GM23338 (cell line): ENCODE measurements around the gene ADAMTSL2. TPM values are rescaled to one million over a fixed set of nuclear protein-coding genes. Genes with fewer than 3 reads are reported as not detected.

ENCODE experiments used
- ATAC-seq: fragments of 200-7000 bp; cut with Tn5 transposase; 3 replicates; pipeline ENCODE4 v1.9.1; 2020
- DNase-seq: peaks from one replicate; pipeline ENCODE4 v3.0.0-alpha.2; 2015; ENCODE audit warnings: low spot score
- H2AFZ ChIP-seq: fragments of 200-600 bp; sonication (generic); 2 replicates; pipeline ENCODE4 v1.8.0; 2016; ENCODE audit warnings: antibody characterized with exemption, mild to moderate bottlenecking, moderate library complexity
- H3F3A ChIP-seq: fragments of 200-600 bp; sonication (generic); replicated peaks from 2 replicates; pipeline ENCODE4 v1.8.0; 2017; ENCODE audit warnings: antibody characterized with exemption, mixed run types, low read depth
- H3K27ac ChIP-seq: fragments of 200-600 bp; sonication (generic); 2 replicates; pipeline ENCODE4 v1.6.1; 2016; ENCODE audit warnings: low read depth
- H3K27me3 ChIP-seq: fragments of 200-600 bp; sonication (generic); 2 replicates; pipeline ENCODE4 v1.8.0; 2016; ENCODE audit warnings: mild to moderate bottlenecking, mixed run types, moderate library complexity; ENCODE audit not compliant: insufficient read depth
- H3K36me3 ChIP-seq: fragments of 200-600 bp; sonication (generic); 2 replicates; pipeline ENCODE4 v1.8.0; 2016; ENCODE audit warnings: mild to moderate bottlenecking; ENCODE audit not compliant: insufficient read depth
- H3K4me1 ChIP-seq: fragments of 200-600 bp; sonication (generic); 2 replicates; pipeline ENCODE4 v1.8.0; 2016; ENCODE audit warnings: mild to moderate bottlenecking, moderate library complexity; ENCODE audit not compliant: insufficient read depth
- H3K4me2 ChIP-seq: fragments of 200-600 bp; sonication (generic); 2 replicates; pipeline ENCODE4 v1.7.1; 2017; ENCODE audit warnings: mixed run types
- H3K4me3 ChIP-seq: fragments of 200-600 bp; sonication (generic); 2 replicates; pipeline ENCODE4 v1.6.1; 2016; ENCODE audit warnings: mixed run types
- H3K79me2 ChIP-seq: fragments of 200-600 bp; sonication (generic); replicated peaks from 2 replicates; pipeline ENCODE4 v1.8.0; 2017; ENCODE audit warnings: mild to moderate bottlenecking; ENCODE audit not compliant: insufficient read depth
- H3K9me2 ChIP-seq: fragments of 200-600 bp; sonication (generic); 2 replicates; pipeline ENCODE4 v1.8.0; 2017; ENCODE audit not compliant: insufficient read depth
- H4K20me1 ChIP-seq: fragments of 200-600 bp; sonication (generic); replicated peaks from 2 replicates; pipeline ENCODE4 v1.8.0; 2017; ENCODE audit warnings: mild to moderate bottlenecking; ENCODE audit not compliant: insufficient read depth
- H3K27ac Mint-ChIP-seq: 2 replicates; pipeline ENCODE4 v1.8.0; 2020; ENCODE audit warnings: inconsistent platforms, mild to moderate bottlenecking, moderate library complexity, mixed read lengths
- H3K27me3 Mint-ChIP-seq: 3 replicates; pipeline ENCODE4 v1.8.0; 2022; ENCODE audit warnings: low read depth, mild to moderate bottlenecking, moderate library complexity, mixed read lengths, inconsistent platforms; ENCODE audit not compliant: insufficient read depth, poor library complexity
- H3K36me3 Mint-ChIP-seq: 3 replicates; pipeline ENCODE4 v1.8.0; 2021; ENCODE audit warnings: low read depth, mild to moderate bottlenecking, inconsistent platforms, moderate library complexity, mixed read lengths
- H3K4me1 Mint-ChIP-seq: 3 replicates; pipeline ENCODE4 v1.8.0; 2020; ENCODE audit warnings: mild to moderate bottlenecking, inconsistent platforms, mixed read lengths
- H3K4me3 Mint-ChIP-seq: 3 replicates; pipeline ENCODE4 v1.8.0; 2021; ENCODE audit warnings: moderate library complexity, mild to moderate bottlenecking, inconsistent platforms, mixed read lengths
- H3K9me3 Mint-ChIP-seq: 3 replicates; pipeline ENCODE4 v1.8.0; 2020; ENCODE audit warnings: moderate library complexity, mild to moderate bottlenecking, inconsistent platforms, mixed read lengths
- CREB1 ChIP-seq: fragments of 250-450 bp; sonication (Bioruptor Pico); IDR thresholded peaks from 2 replicates; pipeline ENCODE4 v1.5.0; 2020; ENCODE audit warnings: low read depth, mild to moderate bottlenecking, moderate library complexity
- EZH2 ChIP-seq: fragments of 200-600 bp; sonication (generic); IDR thresholded peaks from one replicate; pipeline ENCODE4 v1.8.0; 2017; ENCODE audit warnings: antibody characterized with exemption, mild to moderate bottlenecking, low read depth; ENCODE audit not compliant: unreplicated experiment
- EZH2phosphoT487 ChIP-seq: fragments of 200-600 bp; sonication (generic); IDR thresholded peaks from one replicate; pipeline ENCODE4 v1.8.1; 2018; ENCODE audit warnings: antibody characterized with exemption; ENCODE audit not compliant: unreplicated experiment
- JUNB ChIP-seq: IDR thresholded peaks from one replicate; pipeline ENCODE4 v1.6.1; 2016; ENCODE audit warnings: antibody characterized with exemption; ENCODE audit not compliant: unreplicated experiment
- NANOG ChIP-seq: IDR thresholded peaks from 2 replicates; pipeline ENCODE4 v1.6.1; 2016; ENCODE audit warnings: antibody characterized with exemption, borderline replicate concordance
- ZNF331 ChIP-seq: fragments of 250-450 bp; sonication (Bioruptor Pico); IDR thresholded peaks from 2 replicates; pipeline ENCODE4 v1.5.0; 2020; ENCODE audit warnings: low read depth, mild to moderate bottlenecking, moderate library complexity
- polyA plus RNA-seq: library from polyadenylated mRNA; unstranded; fragments of >200 nt; fragmentation: Nextera tagmentation; extraction: Ambion mirVana; gene quantifications from 2 replicates; pipeline ENCODE4 v1.2.1, GENCODE V29; 2016
- total RNA-seq: library from RNA; depleted of rRNA; stranded (reverse); fragments of >200 nt; shearing (Covaris generic); gene quantifications from 2 replicates; pipeline ENCODE4 v1.2.3, GENCODE V29; 2014
- TF ChIP-seq, protein P1 (sequence below), 2 experiments: fragments of 200-600 bp in 1 of 2; sonication (generic) in 1 of 2; conservative IDR thresholded peaks; 2 replicates each; pipeline versions ENCODE4 v1.5.1 to v1.6.1; 2016 to 2017; ENCODE audit warnings: antibody characterized with exemption in 2 of 2, low read depth in 2 of 2, mild to moderate bottlenecking in 2 of 2, moderate library complexity in 1 of 2
- TF ChIP-seq, protein P2 (sequence below): IDR thresholded peaks from 2 replicates; pipeline ENCODE4 v1.6.1; 2016; ENCODE audit warnings: antibody characterized with exemption

ADAMTSL2 gene
- total and polyA plus RNA-seq, 2 experiments from 2014 or later: 0.15 to 0.66 TPM

DNA sequence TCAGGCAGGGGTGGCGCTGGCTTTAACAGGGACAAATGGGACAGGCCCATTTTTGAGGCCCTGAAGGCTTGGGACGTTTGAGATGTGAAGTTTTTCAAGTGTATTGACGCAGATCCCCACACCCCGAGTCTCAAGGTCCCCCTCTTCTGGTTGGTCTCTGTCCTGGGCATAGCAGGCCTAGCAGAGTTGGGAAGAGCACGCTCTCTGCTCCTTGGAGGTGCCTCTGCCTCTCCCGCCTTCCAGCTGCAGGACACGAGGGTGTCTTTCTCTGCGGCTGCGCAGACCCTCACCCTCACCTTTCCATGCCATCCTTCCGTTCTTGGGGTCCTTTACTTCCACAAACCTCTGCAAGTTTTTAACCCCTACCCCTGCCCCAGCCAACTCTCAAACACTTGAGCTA is 18.6 kb downstream of the ADAMTSL2 start:
- Histone ChIP-seq H3K27ac (no peak overlapping the region), H3K79me2 (no peaks in the 10 kb centered on the region), H3K4me2 (no peak overlapping the region), H3K4me1 (no peaks in the 10 kb centered on the region; the same call in 1 of the 2 replicates), H3K9me2 (no peaks in the 10 kb centered on the region), H3K27me3 (no peaks in the 10 kb centered on the region), H3K4me3 (no peak overlapping the region), H3F3A (no peaks in the 10 kb centered on the region), H3K36me3 (no peaks in the 10 kb centered on the region), H2AFZ (no peak overlapping the region), H4K20me1 (no peaks in the 10 kb centered on the region)
- Mint-ChIP-seq H3K4me3 (no peak overlapping the region), H3K27ac (peak overlapping the region; percentile 70; the same call in 1 of the 2 replicates), H3K4me1 (peaks cover 17% of the 10 kb centered on the region), H3K27me3 (peaks cover 6% of the 10 kb centered on the region), H3K9me3 (no peaks in the 10 kb centered on the region), H3K36me3 (no peaks in the 10 kb centered on the region)
- DNase-seq (peak; percentile 15), ATAC-seq (peak; percentile 23)
- TF ChIP-seq, protein P1, sequence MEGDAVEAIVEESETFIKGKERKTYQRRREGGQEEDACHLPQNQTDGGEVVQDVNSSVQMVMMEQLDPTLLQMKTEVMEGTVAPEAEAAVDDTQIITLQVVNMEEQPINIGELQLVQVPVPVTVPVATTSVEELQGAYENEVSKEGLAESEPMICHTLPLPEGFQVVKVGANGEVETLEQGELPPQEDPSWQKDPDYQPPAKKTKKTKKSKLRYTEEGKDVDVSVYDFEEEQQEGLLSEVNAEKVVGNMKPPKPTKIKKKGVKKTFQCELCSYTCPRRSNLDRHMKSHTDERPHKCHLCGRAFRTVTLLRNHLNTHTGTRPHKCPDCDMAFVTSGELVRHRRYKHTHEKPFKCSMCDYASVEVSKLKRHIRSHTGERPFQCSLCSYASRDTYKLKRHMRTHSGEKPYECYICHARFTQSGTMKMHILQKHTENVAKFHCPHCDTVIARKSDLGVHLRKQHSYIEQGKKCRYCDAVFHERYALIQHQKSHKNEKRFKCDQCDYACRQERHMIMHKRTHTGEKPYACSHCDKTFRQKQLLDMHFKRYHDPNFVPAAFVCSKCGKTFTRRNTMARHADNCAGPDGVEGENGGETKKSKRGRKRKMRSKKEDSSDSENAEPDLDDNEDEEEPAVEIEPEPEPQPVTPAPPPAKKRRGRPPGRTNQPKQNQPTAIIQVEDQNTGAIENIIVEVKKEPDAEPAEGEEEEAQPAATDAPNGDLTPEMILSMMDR (conservative IDR thresholded peaks at IDR 0.05; ENCODE audit: low read depth in 2 of 2): peak in 1 of 2 experiments; percentile 48; a peak in 2 of 4 replicates
- TF ChIP-seq EZH2: no peak

DNA sequence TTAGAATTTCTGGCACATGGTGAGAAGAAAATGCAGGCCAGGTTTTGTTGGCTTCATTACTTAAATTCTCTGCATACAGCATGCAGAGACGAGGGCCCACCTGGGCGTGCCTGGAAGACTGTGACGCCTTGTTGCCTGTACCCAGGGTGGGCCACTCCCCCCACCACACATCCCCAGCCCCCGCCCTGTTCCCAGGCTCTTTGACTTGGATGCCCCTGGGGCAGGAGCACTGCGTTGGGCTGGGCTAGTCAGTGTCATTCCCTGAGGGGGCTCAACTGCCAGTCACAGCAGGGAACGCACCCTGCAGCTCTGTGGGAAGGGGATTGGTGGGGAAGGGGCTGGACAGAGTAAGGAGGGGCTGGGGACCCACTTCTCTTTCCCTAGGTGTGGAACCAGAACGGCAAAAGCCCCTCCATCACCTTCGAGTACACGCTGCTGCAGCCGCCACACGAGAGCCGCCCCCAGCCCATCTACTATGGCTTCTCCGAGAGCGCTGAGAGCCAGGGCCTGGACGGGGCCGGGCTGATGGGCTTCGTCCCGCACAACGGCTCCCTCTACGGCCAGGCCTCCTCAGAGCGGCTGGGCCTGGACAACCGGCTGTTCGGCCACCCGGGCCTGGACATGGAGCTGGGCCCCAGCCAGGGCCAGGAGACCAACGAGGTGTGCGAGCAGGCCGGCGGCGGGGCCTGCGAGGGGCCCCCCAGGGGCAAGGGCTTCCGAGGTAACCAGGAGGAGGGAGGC is 19.6 kb downstream of the ADAMTSL2 start:
- no peaks in the 10 kb centered on the region for H3K36me3 ChIP-seq
- H3K27me3 ChIP-seq: no peaks in the 10 kb centered on the region
- DNase-seq (peak; percentile 51), ATAC-seq (peak; percentile 73)
- no peaks in the 10 kb centered on the region for H3F3A ChIP-seq
- H2AFZ ChIP-seq: no peak overlapping the region
- H3K4me2 ChIP-seq: no peak overlapping the region
- no peaks in the 10 kb centered on the region for H3K9me3 Mint-ChIP-seq
- H3K4me3 ChIP-seq: no peak overlapping the region
- H3K4me1 Mint-ChIP-seq: peaks cover 26% of the 10 kb centered on the region
- no peak overlapping the region for H3K4me3 Mint-ChIP-seq
- peaks cover 5% of the 10 kb centered on the region for H3K4me1 ChIP-seq
- no peaks in the 10 kb centered on the region for H3K79me2 ChIP-seq
- no peaks in the 10 kb centered on the region for H4K20me1 ChIP-seq
- H3K9me2 ChIP-seq: no peaks in the 10 kb centered on the region
- TF ChIP-seq, protein P1 (conservative IDR thresholded peaks at IDR 0.05; ENCODE audit: low read depth in 2 of 2): peak in 1 of 2 experiments; percentile 37; a peak in 3 of 4 replicates
- TF ChIP-seq JUNB: no peak
- no peaks in the 10 kb centered on the region for H3K36me3 Mint-ChIP-seq
- peaks cover 9% of the 10 kb centered on the region for H3K27me3 Mint-ChIP-seq
- H3K27ac ChIP-seq: no peak overlapping the region
- H3K27ac Mint-ChIP-seq: no peak overlapping the region

DNA sequence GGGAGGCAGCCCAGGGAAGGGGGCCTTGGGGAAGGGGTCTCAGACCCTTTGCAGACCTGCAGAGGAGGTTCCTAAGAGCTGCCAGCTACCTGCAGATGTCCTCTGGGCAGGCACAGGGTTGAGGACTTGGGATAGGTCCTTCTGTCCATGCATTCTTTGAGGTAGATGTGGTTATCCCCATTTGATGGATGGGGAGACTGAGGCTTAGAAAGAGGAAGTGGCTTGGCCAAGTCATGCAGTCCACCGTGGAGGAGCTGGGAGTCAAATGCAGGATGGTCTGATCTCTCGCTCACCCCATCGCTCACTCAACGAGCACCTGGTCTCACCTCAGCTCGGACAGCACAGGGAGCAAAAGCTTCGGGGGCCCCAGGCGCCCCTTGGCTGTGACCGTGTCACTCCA is 20.2 kb downstream of the ADAMTSL2 start:
- no peak overlapping the region for H3K27ac ChIP-seq
- H3K4me3 ChIP-seq: no peak overlapping the region
- H4K20me1 ChIP-seq: no peaks in the 10 kb centered on the region
- Mint-ChIP-seq H3K36me3 (no peaks in the 10 kb centered on the region), H3K27ac (no peak overlapping the region), H3K4me1 (peaks cover 28% of the 10 kb centered on the region), H3K27me3 (peaks cover 9% of the 10 kb centered on the region), H3K9me3 (no peaks in the 10 kb centered on the region; the same call in 2 of the 3 replicates), H3K4me3 (no peak overlapping the region)
- H3K4me1 ChIP-seq: peaks cover 5% of the 10 kb centered on the region
- H2AFZ ChIP-seq: no peak overlapping the region
- no peaks in the 10 kb centered on the region for H3F3A ChIP-seq
- H3K79me2 ChIP-seq: no peaks in the 10 kb centered on the region
- ATAC-seq (no peak), DNase-seq (no peak)
- H3K4me2 ChIP-seq: no peak overlapping the region
- TF ChIP-seq CREB1 (CRISPR knock-in tag): no peak
- TF ChIP-seq, protein P2, sequence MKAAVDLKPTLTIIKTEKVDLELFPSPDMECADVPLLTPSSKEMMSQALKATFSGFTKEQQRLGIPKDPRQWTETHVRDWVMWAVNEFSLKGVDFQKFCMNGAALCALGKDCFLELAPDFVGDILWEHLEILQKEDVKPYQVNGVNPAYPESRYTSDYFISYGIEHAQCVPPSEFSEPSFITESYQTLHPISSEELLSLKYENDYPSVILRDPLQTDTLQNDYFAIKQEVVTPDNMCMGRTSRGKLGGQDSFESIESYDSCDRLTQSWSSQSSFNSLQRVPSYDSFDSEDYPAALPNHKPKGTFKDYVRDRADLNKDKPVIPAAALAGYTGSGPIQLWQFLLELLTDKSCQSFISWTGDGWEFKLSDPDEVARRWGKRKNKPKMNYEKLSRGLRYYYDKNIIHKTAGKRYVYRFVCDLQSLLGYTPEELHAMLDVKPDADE: no peak
- no peak for TF ChIP-seq ZNF331 (CRISPR knock-in tag)
- no peak for TF ChIP-seq EZH2phosphoT487
- no peak for TF ChIP-seq NANOG
- no peaks in the 10 kb centered on the region for H3K9me2 ChIP-seq
- no peaks in the 10 kb centered on the region for H3K36me3 ChIP-seq
- no peaks in the 10 kb centered on the region for H3K27me3 ChIP-seq
